Thyroid gland (tissue), 4 donors: Measurements from ENCODE around the gene STXBP4.

Source experiments
- CTCF ChIP-seq, 6 experiments: fragments of 200-600 bp in 3 of 6; fragments of 450-650 bp in 3 of 6; sonication (generic) in 3 of 6; IDR thresholded peaks; one replicate each; pipeline ENCODE4 v1.5.1; 2016 to 2019; ENCODE audit warnings: antibody characterized with exemption in 6 of 6, mild to moderate bottlenecking in 2 of 6, inconsistent platforms in 1 of 6, moderate library complexity in 1 of 6
- POLR2A ChIP-seq, 2 donors: fragments of 450-650 bp; IDR thresholded peaks; one replicate each; pipeline ENCODE4 v1.6.1; 2017; ENCODE audit warnings: antibody characterized with exemption in 2 of 2, mild to moderate bottlenecking in 2 of 2, moderate library complexity in 1 of 2

GRCh38 chr17:54945671-54946070 lies 22.9 kb upstream of the STXBP4 start:
- TF ChIP-seq CTCF (IDR thresholded peaks at IDR 0.05) (no peak), POLR2A (IDR thresholded peaks at IDR 0.05) (no peak)
